B cell (primary cell): ENCODE measurements around the gene TUBB8.
"Not testable (repeated sequence)": the region's sequence is repeated elsewhere in the genome, so short reads cannot be mapped to it uniquely, and the experiment has no call there.

ENCODE experiments used
- CTCF ChIP-seq: fragments of 200-600 bp; IDR thresholded peaks from one replicate; pipeline ENCODE4 v1.8.0; 2022; ENCODE audit warnings: antibody characterized with exemption, mild to moderate bottlenecking
- EZH2 ChIP-seq: IDR thresholded peaks from 2 replicates; pipeline ENCODE4 v1.6.1; 2012; ENCODE audit warnings: borderline replicate concordance, low read depth, mild to moderate bottlenecking, moderate library complexity, low read length; ENCODE audit not compliant: insufficient read depth, poor library complexity, severe bottlenecking

DNA sequence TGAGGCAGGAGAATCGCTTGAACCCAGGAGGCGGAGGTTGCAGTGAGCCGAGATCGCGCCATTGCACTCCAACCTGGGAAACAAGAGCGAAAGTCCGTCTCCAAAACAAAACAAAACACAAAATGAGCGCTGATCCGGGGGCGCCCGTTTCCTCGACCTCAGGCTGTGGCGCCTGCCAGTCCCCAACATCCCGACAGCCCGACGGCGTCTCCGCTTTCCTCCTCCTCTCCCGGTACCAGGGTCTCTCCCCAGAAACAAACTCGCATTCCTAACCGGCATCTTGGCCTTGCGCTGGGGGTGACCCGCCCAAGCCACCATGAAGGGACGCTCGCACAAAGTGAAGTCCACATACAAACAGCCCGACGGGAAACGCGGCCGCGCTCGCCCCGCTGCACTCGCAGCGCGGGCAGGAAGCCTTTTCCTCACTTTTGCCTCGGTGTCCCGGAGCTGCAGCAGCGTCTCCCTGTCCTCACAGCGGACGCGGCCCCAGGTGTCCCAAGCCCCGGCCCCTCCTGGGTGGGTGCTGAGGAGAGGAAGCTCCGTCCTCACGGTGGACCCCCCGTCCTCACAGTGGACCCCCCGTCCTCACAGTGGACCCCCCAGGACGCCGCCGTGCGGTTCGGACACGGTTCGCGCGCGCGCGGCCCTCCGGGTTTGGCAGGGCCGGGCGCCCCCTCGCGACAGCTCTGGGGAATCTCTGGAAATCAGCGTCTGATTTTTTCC, 24.6 kb upstream of the TUBB8 start:
- peak; percentile 55 for TF ChIP-seq CTCF
- not testable (repeated sequence) for TF ChIP-seq EZH2
